SW480 (cell line): ENCODE data around the gene CCND2.

ENCODE experiments used
- DNase-seq: peaks from one replicate; pipeline ENCODE4 v3.0.0-alpha.2; 2016; ENCODE audit warnings: low spot score

The CCND2 gene

DNA sequence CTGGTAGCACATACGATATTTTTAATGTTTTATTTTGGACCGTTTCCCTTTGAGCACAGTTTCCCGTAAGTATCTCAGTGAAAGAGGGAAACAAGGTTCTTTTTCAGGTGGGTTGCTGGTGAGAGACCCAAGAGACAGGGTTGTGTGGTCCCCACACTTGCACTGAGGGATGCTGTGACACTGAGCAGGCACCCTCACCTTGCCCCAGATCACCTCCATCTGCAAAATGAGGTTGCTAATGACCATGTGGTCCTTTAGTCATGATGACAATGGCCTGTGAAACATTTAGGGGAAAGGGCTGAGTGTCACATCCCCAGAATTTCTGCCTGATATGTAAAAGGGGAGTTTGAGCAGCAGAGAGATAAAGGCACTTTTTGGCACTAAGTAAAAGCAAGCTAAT lies 4.3 kb downstream of the CCND2 start:
- no peak for DNase-seq

DNA sequence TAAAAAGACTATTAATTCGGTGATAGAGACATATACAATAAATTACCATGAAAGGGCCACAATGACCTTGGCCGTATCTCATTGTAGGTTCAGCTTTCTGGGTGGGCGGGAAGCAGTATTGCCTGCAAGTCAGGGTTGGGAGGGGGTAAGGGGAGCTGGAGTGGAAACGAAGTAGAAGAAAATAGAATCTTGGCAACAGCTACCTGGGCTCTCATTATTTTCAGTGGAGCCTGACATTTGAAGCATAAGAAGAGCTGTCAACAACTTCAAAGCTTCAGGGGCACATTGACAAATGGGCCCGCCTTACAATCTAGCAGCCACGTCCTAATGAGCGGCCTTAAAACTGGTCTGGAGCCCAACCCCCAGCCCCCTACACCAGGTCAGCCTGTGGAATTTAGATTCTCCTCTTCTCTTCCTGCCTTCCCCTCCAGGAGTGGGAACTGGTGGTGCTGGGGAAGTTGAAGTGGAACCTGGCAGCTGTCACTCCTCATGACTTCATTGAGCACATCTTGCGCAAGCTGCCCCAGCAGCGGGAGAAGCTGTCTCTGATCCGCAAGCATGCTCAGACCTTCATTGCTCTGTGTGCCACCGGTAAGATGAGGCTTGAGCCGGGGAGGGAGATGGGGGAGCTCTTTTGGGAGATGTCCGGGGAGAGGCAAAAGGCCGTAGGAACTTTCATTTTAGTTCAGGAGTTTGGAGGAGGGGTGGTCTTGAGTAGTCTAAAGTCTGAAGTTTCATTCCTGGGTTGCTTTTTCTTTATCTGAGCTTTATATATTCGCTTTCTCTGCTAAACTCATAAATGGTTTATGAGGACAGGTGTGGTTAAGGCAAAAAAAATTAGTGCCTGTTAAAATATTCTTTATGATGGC lies 5.0 kb downstream of the CCND2 start:
- no peak for DNase-seq

DNA sequence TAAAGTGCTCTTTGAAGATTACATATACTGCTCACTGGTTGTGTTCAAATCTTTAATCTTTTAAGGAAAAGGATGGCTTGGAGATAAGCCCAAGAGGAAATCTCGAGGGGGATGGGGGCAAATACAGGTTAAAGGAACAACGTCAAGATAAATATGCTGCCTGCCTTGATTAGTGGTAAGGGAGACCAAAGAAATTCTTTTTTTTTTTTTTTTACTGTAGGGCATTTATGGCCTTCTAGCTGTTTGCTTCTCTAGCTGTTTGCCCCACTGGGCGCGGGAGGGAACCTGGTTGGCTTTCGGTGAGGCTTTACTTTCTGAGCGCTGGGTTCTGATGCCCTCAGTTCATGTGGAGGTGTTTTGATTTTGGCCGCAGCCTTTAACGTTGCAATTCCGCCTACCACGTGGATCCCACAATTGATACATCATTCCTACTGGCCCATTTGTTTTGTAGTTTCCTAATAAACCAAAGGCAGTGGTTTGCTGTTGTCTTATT lies 5.7 kb downstream of the CCND2 start:
- no peak for DNase-seq

DNA sequence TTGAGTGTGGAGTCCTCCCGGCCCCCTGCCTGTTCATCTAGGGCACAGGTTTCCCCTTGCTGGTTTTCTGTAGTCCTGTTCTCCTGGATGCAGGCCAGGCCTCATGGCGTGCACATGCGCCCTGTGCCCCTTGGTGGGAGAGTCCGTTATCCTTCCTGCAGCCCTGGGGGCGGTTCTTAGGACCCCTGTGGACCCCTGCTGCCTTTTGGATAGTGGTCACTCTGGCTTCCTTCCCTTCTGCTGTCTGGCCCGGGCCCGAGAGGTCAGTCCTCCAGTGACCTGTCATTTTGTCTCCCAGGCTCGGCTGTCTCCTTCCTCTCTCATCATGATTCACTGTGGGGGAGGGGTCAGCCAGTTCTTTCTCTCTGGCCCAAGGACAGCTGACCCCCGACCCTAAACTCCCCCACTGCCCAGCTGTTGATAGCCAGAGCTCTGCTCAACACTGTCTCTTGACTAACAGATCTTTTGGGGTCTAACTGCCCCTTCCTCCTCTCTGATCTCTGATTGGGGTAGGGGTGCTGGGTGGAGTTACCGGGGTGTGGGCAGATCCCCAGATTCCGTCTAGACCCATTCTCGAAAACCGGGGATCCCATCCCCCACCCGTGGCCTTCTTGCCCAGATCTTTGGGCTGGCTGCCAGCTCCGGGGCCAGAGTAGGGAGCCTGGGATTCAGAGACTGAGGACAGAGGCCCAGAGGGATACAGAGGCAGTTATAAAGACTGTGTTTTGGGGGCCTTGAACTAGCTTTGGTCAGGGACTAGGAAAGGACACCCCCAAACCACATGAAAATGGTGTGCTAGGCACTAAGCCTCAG lies 7.0 kb downstream of the CCND2 start:
- no peak for DNase-seq

DNA sequence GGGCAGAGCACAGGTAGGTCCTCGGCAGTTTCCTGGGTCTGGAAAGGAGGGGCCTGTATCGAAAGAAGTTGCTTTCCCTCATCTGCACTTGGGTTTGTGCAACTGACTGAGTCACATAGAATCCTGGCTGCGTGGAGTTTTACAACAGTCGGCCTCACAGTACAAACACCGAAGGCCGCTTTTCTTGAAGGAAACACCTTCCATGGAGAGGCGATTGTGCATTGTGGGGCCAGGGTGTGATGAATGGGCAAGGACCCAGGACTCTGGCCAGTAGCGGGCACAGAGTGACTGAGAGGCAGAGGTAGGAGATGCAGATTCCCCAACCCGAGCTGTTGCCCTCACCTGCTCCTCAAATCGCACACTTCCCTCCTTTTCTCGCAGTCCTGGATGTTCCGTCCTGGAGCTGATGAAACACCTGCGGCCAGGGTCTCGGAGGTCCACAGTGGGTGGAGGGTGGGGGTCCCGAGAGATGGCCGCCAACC lies 7.7 kb downstream of the CCND2 start:
- no peak for DNase-seq

DNA sequence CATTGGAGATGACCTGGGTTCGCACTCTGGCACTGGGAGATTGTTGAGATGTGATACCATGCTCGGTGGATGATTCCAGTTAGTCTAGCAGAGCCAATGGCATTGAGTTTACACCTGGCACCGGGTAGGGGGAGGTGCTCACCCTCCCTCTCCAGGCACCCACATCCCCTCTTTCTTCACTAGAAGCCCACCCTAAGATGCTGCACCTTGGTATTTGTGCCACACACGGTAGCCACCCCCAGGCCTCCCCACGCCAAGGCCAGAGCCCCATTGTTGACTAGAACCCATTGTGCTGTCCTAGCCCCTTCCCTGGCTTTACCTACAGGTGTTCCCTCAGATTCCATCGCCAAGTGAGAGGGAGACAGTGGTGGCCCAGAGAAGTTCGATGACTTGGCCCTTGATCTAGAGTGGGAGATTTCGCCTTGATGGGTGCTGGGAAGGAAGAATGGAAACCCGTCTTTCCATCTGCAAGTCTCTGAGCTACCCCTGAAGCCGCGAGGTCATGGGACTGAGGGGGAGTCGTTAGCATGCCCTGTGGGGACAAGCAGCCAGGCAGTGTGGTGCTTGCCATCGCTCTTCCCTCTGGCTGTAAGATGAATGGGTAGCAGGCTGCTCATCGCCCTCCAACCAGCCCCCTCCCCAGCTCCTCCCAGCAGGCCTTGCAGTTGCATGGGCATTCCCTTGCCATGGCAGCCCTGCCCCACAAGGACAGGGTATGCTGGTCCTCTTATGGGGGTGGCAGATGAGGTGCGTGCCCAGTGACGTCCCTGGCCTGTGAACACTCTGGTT lies 8.7 kb downstream of the CCND2 start:
- no peak for DNase-seq

DNA sequence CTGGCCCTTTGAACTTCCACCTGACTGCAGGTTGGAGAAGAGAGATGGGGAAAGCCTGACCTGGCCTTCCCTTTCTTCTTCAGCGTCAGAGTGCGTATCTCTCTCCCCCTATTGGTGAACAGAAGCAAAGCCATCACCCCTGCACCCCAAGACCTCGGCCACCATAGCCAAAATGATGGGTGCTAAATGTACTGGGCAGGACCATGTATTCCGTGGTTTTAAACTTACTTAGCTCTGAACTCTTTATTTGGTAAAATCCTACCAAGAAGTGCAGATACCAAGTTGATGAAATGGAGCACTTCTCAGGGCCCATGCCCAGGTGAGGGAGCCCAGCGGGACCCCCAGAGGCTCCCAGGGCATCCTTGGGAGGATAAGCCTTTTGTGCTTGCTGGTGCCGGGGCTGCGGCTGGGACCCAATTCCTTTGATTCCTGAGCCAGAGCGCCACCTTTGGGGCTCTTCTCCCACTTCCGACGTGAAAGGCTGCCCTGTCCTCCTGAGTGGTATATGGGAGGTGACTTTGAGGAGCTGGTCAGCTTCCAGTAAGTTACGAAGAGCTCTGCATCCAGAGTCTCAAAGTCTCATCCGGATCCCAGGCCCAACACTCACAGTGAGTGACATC lies 9.4 kb downstream of the CCND2 start:
- no peak for DNase-seq

DNA sequence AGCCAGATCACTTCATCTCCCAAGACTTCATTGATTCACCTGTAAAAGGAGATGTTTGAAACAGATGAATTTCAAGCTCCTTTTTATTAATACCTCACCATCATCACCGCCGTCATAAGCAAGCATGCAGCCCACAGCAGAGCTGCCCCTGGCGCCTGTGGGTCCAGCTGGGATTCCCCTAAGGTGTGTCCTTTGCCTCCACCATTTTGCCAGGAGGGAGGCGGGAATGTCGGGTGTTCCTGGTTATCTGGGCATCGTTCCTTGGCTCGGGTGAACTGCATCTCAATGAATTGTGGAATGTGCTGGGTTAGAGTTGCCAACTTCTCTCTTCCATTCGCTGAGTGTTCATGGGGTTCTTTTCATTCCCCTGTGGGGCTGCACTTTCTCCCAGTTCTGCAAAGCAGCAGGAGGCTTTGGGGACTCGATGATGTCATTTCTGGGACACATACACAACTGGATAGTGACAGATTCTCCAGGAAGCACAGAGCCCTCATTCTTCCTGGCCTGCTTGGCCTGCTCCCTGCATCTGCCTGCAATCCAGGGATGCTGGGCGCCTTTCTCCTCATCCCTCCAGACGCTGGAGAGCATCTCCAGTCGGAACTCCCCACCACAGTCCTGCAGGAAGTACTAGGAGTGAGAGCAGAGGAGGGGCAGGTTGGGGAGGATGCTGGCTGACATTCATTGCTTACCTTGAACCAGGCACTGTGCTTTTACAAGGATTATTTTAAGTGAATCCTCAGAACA lies 10.1 kb downstream of the CCND2 start:
- no peak for DNase-seq

DNA sequence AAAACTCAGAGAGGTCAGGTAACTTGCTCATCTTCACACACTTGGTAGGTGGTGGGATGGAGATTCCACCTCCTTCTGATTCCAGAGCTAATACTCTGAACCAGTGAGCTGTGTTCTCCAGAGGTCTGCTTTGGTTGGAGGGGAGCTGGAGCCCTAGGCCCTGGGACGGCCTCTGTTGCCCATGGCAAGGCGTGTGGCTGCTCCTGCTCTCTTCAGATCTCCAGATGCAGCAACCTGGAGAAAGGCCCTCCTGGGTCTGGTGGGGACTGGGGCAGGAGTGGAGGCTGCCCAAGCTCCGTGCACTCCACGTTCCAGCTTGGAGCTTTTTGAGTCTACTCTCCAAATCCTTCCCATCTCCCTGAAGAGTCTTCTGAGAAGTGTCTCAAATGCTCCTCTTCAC lies 10.7 kb downstream of the CCND2 start:
- no peak for DNase-seq

DNA sequence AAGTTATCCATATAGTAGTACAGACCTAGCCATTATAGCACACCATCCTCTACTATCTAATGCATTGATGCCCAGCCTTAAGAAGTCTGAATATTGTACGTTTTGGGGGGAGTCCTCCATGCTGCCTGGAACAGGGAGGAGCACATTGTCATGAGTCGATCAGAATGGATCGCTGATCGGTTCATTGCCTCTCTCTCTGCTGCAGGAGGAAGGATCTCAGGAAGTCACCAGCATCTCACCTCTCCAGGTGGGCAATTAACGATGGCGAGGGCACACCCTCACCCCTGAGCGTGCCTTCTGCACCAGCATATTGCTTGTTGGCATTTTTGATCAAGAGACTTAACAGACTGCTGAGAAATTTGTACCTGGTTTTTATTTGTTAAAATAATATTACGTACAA lies 11.5 kb downstream of the CCND2 start:
- DNase-seq: no peak

DNA sequence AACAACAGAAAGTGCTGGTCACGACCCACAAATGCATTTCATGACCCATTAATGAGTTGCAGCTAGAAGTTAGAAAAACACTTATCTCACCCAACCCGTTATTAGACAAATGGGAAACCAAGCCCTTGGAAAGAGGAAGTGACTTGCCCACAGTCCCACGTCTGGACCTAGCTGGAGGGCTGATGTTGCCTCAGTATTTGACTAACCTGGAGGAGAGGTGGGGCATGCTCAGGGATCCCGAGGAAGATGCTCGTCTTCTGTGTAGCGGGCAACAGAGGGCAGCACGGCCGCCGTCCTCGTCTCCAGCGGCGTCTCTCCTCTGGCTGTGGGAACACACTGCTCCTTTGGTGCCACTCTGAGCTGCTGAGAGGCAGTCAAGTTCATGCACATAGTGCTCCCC lies 12.7 kb downstream of the CCND2 start:
- DNase-seq: no peak

DNA sequence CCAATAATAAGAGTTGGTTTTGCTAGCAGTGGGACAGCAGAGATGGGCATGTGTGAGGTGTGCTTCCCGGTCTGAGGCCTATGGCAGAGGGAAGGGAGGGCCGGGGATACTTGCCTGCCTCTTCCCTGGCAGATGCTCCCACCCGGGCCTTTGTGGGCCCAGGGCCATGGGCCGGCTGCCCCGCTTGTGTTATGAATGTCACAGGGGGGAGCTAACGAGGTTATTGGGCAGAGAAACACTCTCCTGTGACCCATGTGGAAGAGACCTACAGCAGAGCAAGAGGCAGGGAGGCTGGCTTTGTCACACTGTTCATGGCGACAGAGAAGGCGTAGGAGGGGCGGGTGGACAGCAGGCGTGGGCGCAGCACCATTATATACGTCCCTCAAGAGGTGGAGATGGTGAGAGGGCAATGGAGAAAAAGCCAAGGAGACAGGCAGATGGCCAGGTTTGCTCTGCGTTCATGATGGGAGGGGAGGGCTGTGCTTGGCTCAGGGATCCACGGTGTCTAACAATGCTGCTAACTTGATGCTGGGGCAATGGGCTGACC lies 13.3 kb downstream of the CCND2 start:
- DNase-seq: no peak

DNA sequence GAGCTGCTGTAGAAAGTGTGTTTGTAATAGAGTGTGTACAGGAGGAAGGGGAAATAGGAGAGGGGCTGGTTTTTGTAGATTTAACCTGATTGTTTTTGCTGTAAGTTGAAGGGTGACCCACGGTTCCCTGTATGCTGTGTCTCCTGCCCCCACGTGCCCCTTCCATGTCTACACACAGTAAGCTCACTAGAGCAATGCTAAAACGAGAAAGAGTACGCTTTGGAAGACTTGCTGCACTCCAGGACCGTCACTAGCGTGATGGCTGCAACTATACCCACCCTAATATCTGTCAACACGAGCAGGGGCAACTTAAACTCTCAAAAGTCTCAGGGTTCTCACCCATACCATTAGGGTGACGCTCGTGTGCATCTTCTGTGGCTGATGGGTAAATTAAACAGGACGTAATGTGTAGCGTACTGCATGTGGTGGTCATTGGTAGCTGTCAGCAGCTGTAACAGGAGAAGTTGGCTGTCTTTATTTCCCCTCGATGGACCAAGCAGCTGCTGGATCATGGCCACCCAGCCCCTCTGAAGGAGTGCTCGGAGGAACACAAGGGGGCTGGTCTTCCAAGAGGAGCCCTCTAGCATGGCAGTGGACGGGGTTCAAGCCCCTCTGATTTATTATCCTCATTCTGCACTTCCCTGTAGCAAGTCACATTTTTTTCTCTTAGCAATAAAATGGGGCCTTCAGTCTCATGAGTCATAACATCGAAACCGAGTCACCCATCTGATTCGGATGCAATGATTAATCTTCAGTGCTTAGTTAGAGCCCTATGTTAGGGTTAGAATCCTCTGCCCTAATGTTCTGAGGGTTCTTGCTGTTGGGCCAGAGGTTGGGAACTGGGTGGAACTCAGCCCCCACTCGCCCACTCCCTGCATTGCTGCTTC lies 14.0 kb downstream of the CCND2 start:
- no peak for DNase-seq

DNA sequence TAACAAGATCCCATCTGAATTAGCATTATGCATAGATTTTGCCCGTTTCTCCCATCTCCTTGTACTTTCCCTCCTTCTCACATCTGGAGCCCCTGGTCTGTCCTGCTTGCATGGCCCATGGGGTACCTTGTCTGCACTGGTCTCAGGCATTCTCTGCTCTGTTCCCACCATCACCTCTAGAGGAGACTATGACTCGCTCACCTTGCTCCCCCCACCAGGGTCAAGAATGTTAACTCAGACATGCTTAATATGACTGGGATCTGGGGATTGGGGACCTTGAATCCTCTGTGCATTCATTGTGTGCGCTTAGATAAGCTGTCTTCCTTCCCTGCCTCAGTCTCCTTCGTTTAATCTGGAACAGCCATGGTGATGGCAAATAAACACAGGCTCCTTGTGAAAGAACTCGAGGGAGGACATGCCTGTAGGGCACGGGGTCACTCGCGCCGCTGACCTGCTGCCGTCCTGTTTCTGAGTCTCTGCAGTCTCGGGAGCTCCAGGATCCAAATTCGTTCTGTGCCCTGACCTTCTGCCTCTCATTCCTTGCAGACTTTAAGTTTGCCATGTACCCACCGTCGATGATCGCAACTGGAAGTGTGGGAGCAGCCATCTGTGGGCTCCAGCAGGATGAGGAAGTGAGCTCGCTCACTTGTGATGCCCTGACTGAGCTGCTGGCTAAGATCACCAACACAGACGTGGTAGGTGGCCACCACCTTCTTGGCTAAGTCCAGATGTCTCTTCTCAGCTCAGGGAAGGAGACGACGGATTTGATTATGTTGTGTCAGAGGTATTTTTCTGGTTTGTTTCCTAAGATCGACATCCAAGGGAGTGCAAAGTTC lies 15.0 kb downstream of the CCND2 start:
- no peak for DNase-seq

DNA sequence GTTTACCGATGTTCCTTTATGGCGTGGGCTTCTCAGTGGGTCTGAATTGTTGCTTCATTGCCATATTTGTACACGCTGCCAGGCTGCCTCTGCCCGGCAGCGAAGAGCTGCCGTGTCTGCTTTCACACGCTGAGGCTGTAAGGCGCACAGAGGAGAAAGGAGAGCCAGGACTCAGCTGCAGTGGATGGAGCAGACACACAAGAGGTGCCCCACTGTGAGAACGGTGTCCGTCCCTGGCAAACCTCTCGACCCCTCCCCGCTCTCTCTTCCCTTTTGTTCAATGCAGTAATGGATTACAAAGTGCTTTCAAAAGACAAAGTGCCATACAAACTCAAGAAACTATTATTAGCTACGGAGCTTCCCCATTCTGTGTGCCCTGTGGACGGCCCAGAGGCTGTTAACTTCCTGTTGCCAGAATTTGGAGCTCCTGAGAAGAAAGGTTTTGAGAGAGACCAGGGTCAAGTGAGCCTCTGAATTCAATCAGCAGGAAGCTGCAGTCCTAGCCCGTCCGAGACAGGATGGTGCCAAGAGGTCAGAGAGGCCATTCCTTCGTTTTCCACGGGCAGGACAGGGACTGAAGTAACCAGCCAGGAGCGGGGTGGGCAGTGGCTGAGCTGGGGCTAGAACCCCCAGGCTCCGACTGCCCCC lies 15.8 kb downstream of the CCND2 start:
- DNase-seq: no peak

DNA sequence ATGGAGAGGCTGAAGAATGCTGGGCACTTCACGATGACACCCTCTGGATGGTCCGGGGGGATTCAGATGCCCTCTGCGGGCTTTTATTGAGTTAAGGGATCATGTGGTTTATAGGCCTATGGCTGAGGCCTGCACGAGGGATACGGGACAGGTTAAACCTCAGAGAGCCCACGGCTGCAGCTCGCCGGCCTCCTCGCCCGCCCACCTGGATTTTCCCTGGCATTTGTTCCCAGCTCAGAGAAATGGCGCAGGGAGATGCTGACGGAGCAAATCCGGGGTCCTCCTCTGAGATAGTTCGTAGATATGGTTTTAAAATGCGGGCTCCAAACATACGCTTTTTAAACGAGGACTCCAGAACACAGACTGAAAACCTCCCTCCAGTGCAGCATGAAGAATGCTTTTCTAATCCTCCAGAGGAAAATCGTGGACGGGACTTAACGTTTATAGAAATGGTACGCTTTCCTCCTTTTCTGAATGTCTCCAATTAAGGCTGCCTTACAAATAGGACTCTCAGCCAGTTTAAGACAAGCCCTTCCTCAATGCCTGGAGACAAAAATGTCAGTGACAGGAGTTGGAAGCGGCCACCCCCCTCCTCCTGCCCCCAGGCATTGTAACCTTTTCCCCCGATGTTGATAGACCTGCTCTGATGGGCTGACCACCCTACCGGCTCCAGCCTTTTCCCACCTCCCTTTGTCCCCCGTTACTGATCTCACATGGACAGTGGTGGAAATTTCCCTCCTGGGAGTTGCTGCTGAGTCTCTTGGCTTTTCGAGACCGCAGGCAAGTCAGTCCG lies 16.6 kb downstream of the CCND2 start:
- DNase-seq: no peak

DNA sequence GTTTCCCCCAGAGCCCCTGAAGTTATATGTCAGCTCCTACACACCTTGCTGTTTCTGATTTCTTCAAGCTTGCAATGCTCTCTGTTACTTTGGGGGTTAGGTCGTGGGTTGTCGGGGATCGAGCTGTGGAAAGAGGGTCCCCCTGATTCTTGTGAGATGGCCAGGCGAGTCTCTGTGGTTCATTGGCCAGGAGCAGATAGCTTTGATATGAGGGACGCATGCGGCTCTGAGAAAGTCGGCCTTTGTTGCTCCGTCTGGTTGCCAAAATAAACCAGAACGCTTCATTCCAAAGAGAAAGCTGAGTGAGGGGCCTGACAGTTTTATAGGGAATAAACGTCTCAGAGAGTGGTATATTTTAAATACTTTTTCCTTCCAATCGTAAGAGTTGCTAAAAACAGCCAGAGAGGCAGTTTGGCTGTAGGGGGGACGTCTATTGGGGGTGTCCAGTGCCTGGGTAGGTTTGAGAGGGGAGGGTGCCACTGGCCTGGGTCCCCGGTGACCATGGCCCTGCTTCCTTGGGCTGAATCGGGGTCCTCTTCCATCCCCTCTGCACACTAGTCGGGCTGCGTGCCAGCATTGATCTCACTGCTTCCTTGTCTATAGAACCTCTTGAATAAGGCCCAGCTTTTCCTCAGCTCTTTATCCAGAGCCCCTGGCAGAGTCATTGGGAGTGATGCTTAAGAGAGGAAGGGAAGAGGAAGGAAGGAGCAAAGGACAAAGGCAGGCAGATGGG lies 18.9 kb downstream of the CCND2 start:
- DNase-seq: no peak
